NCI-H2107 (cell line): ENCODE data around the gene GLTPD2.
A peak's percentile ranks its signal among the peaks of the same experiment; 100 is the strongest.

ENCODE experiments used
- DNase-seq: peaks from one replicate; lab custom pipeline; 2025; lab: John Stamatoyannopoulos, UW

GLTPD2 gene

DNA sequence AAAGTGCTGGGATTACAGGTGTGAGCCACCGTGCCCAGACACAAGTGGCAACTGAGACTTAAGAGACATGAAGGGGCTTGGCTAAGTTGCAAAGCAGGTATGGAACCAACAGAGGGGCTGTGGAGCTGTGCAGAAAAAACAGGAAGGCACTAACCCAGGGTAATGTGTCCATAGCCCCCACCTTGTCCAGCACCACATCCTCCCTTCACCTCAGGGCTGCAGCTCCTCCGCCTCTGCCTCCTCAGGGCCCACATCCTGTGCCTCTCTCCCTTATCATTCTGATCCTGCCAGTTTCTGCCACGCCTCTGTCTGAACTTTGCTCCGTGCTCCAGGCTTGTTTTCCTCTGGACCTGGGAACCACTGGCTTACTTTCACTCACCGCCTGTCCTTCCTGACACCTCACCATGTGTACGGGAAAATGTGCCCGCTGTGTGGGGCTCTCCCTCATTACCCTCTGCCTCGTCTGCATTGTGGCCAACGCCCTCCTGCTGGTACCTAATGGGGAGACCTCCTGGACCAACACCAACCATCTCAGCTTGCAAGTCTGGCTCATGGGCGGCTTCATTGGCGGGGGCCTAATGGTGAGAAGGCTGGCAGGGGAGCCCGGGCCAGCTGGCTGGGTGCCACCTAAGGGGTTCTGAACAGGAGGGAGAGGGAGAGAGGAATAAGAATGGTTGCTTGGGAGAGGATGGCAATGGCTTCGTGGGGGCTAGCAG lies 17.1 kb upstream of the GLTPD2 start, which contains the start of gene TM4SF5:
Gene TM4SF5, plus strand, starts transcription at position 368 of the 716 bp plus-strand sequence. Its CDS starts 37 bp downstream, at position 405.
- no peak for DNase-seq

DNA sequence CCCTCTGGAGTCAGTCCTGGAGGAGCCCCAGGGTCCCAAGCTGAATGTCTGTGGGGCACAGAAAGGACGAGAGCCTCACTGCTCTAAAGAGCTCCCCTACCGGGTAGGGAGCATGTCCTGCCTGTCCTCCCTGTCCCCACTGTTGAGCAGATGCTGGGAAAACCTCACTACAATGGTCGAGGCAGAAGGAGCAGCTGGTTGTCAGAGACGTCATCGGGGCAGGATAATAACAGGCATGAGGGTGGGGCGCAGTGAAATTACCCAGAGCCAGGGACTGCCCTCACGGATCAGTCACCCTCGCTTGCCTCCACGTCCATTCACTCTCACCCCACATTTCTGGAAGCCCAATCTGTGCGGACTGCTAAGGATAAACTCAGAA lies 16.5 kb upstream of the GLTPD2 start:
- no peak for DNase-seq

- no peak for DNase-seq
Observed at GRCh38 chr17:4777969-4778760, 10.6 kb upstream of the GLTPD2 start.

- no peak for DNase-seq
Observed at GRCh38 chr17:4780325-4780955, 8.3 kb upstream of the GLTPD2 start.

DNA sequence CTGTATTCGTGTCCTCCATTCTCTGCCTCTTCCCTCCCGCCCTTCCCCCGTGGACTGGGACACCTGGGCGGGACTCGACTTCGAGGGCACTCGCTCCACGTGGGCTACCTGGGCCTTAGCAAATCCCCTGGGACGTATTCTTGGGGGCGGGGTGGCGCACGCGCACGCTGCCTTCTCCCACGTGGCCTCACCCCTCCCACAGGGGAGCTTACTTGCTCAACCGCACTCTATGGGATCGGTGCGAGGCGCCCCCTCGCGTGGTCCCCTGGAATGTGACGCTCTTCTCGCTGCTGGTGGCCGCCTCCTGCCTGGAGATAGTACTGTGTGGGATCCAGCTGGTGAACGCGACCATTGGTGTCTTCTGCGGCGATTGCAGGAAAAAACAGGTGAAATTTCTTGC lies 6.1 kb upstream of the GLTPD2 start:
- DNase-seq = no peak

- DNase-seq = no peak
Observed at GRCh38 chr17:4785311-4786105, 3.3 kb upstream of the GLTPD2 start.

DNA sequence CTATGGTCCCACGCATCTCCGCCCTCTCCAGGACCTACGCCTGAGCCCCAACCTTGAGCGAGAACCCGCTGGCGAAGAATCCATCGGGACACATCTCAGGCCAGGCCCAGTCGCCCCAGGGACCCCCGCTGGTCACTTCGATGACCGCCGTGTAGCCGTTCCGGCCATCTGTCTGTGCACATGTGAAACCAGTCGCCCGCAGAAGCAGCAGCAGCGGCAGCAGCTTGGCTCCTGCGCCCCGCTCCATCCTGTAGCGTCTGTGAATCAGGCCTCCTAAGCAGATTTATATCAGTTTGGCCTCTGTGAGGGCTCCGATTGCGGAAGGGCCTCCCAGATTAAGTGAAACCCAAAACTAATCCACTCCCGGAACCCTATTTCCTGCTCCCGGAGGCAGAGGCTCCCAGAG lies 2.7 kb upstream of the GLTPD2 start, which contains the start of gene VMO1:
Gene VMO1, minus strand, starts transcription at position 259 of the 406 bp plus-strand sequence. Its CDS starts 12 bp downstream, at position 247.
- no peak for DNase-seq

- DNase-seq = no peak
Observed at GRCh38 chr17:4786516-4786915, 2.2 kb upstream of the GLTPD2 start.

- no peak for DNase-seq
Observed at GRCh38 chr17:4788159-4788806, 481 bp upstream of the GLTPD2 start.

- no peak for DNase-seq
Observed at GRCh38 chr17:4789701-4789950, 862 bp downstream of the GLTPD2 start.

GRCh38 chr17:4789951-4790704 lies 1.4 kb downstream of the GLTPD2 start:
- DNase-seq = no peak

- DNase-seq = no peak
Observed at GRCh38 chr17:4790705-4791088, 1.9 kb downstream of the GLTPD2 start.

DNA sequence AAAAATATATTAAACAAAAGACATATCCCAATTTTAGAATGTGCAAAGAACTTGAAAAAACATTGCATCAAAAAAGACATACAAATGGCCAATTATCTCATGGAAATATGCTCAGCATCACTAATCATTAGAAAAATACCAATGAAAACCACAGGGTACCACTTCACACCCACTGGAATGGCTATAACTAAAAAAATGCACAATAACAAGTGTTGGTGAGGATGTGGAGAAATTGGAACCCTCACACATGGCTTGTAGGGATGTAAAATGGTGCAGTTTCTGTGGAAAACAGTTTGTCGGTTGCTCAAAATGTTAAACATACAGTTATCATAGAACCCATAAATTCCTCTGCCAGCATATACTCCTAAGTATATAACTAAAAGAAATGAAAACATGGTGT lies 6.4 kb downstream of the GLTPD2 start:
- DNase-seq = no peak

- DNase-seq = no peak
Observed at GRCh38 chr17:4796552-4796920, 7.8 kb downstream of the GLTPD2 start.

DNA sequence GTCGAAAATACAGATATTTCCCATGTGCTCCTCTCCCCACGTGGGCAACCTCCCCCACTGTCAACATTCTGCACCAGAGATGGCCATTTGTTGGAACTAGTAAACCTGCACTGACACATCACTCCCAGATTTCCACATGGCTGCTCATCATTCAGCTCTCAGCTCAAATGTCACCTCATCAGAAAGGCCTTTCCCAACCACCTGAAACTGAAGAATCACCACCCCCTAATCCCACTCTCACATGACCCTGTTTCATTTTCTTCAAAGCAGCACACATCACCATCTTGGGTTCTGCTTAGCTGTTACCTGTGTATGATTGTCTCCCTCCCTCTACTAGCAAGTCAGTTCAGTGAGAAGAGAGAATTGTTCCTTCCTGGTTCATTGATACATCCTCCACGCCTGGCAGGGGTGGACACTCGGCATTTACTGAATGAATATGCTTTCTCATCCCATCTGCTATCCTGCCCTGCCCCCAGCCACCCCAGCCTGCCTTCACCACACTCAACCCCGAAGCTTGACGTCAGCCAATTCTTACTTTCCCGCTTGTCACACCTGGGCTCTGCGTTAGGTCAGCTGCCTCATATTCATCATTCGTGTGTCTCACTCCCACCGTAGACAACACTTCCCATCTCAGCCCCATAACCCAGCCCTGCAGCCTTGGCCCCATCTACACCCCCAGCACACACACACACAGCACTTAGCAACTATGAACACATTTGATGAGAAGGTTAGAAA lies 11.9 kb downstream of the GLTPD2 start:
- DNase-seq = no peak

DNA sequence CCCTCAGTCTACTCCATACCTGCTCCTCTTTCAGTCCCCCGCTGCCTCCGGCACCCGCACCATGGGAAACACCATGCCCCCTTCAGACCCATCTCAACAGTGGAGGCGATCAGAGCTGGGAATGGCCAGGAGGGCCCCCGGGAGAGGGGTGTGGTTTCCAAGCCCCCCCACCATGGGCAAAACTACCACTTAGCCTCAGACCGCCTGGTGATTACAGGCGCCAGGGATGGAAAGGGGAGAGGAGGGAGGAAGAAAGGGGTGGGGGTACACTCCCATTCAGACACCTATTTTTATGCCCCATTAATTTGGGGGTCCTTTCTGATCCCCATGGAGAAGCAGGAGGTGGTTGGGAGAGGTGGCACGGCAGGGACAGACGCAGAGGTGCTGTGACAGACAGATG lies 13.5 kb downstream of the GLTPD2 start, which contains the start of gene C17orf114:
Gene C17orf114, minus strand, starts transcription at position 101 of the 400 bp plus-strand sequence.
- DNase-seq = no peak

- DNase-seq = no peak
Observed at GRCh38 chr17:4806456-4806776, 17.7 kb downstream of the GLTPD2 start.

DNA sequence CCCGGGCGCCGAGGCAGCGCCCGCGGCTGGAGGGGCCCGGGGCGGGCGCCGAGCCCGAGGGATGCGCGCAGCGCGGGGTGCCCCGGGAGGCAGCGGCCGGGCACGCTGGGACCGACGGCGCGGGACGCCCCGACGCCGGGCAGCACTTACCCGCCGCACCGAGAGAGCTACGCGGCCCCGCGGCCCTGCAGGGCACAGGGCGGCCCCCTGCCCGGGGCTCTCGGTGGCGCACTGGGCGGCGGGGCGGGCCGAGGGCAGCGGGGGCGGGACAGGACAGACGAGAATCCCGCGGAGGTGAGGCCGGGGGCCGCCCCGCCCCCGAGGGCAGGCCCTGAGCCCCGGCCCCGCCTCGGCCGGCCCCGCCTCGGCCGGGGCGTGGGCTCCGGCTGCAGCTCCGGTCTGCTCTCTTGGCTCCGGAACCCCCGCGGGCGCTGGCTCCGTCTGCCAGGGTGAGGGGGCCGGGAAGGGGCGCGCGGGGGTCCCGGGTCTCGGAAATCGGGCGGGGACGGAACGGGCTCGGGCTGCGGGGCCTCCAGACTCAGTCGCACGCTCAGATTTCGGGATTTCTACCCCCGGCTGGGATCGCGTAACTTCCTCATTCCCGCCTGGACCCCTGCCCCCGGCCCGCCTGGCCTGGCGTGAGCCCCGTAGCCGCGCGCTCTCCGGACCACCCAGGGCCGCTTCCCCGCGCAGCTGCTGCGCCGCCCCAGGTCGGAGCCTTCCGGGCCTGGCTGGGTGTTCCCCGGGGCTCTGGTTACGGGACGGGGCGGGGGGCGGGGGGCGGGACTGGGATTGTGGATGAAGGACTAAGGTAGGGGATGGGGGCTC lies 18.2 kb downstream of the GLTPD2 start, which contains the start of gene PLD2:
Gene PLD2, plus strand, starts transcription at position 376 of the 828 bp plus-strand sequence. CDS start 621 bp downstream, outside the sequence.
- peak; percentile 45 for DNase-seq

DNA sequence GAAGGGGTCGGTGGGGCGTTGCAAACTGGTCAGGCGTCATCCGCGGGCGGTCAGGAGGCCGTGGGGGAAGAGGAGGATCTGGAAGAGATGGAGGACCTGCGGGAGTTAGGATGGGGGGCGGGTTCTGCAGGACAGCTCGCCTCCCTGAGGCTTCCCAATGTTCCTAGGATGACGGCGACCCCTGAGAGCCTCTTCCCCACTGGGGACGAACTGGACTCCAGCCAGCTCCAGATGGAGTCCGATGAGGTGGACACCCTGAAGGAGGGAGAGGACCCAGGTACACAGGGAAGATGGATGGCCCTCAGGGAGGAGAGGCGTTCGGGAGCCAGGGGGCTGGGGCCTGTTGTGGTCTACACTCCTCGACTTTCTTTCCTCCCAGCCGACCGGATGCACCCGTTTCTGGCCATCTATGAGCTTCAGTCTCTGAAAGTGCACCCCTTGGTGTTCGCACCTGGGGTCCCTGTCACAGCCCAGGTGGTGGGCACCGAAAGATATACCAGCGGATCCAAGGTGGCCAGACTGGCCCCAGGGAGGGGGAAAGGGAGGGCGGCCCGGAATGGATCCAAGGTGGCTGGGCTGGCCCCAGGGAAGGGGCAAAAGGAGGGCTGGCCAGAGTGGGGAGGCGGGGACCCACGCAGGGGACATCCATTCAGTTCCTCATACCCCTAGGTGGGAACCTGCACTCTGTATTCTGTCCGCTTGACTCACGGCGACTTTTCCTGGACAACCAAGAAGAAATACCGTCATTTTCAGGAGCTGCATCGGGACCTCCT lies 19.0 kb downstream of the GLTPD2 start:
- DNase-seq = no peak
